GM12878 (cell line): Measurements from ENCODE around the gene CDK16. TPM values are rescaled to one million over a fixed set of nuclear protein-coding genes. Genes with fewer than 3 reads are reported as not detected.

ENCODE experiments used
- BMI1 ChIP-seq: fragments of 450-650 bp; IDR thresholded peaks from 2 replicates; pipeline ENCODE4 v1.6.1; 2016; ENCODE audit warnings: mild to moderate bottlenecking, moderate library complexity, borderline replicate concordance
- CBX3 ChIP-seq: fragments of 200-600 bp; sonication (generic); IDR thresholded peaks from 2 replicates; pipeline ENCODE4 v1.6.1; 2016; ENCODE audit warnings: low read depth, borderline replicate concordance
- HDAC6 ChIP-seq: fragments of 200-600 bp; sonication (generic); IDR thresholded peaks from one replicate; pipeline ENCODE4 v1.8.0; 2017; ENCODE audit warnings: antibody characterized with exemption; ENCODE audit not compliant: unreplicated experiment
- IRF5 ChIP-seq: fragments of 450-650 bp; IDR thresholded peaks from 2 replicates; pipeline ENCODE4 v1.6.1; 2017; ENCODE audit warnings: borderline replicate concordance
- LARP7 ChIP-seq: fragments of 450-650 bp; IDR thresholded peaks from 2 replicates; pipeline ENCODE4 v1.6.1; 2017; ENCODE audit warnings: mild to moderate bottlenecking
- MTA3 ChIP-seq: IDR thresholded peaks from 2 replicates; pipeline ENCODE4 v1.6.1; 2012; ENCODE audit warnings: low read length, inconsistent platforms, borderline replicate concordance
- MYC ChIP-seq: IDR thresholded peaks from 2 replicates; pipeline ENCODE4 v1.6.1; 2011; ENCODE audit warnings: mild to moderate bottlenecking, low read length, moderate library complexity, inconsistent platforms; ENCODE audit not compliant: insufficient read depth, insufficient replicate concordance, insufficient read length, severe bottlenecking
- NBN ChIP-seq: fragments of 450-650 bp; IDR thresholded peaks from 2 replicates; pipeline ENCODE4 v1.6.1; 2016
- NFYA ChIP-seq: IDR thresholded peaks from 2 replicates; pipeline ENCODE4 v1.6.1; 2011; ENCODE audit warnings: low read depth, mild to moderate bottlenecking, low read length, improper control_type of control experiment, borderline replicate concordance
- RB1 ChIP-seq: fragments of 450-650 bp; formaldehyde crosslinking; IDR thresholded peaks from 2 replicates; pipeline ENCODE4 v1.6.1; 2017; ENCODE audit warnings: mild to moderate bottlenecking, borderline replicate concordance
- RUNX3 ChIP-seq: IDR thresholded peaks from 2 replicates; pipeline ENCODE4 v1.6.1; 2012; ENCODE audit warnings: low read length, inconsistent platforms
- STAT3 ChIP-seq: IDR thresholded peaks from 2 replicates; pipeline ENCODE4 v1.6.1; 2011; ENCODE audit warnings: low read depth, low read length, improper control_type of control experiment
- TCF3 ChIP-seq: IDR thresholded peaks from 2 replicates; pipeline ENCODE4 v1.6.1; 2012; ENCODE audit warnings: low read depth, mild to moderate bottlenecking, low read length, borderline replicate concordance; ENCODE audit not compliant: insufficient read depth
- USF2 ChIP-seq: IDR thresholded peaks from 2 replicates; pipeline ENCODE4 v1.6.1; 2011; ENCODE audit warnings: low read depth, low read length, improper control_type of control experiment, borderline replicate concordance
- ZNF207 ChIP-seq: fragments of 450-650 bp; IDR thresholded peaks from 2 replicates; pipeline ENCODE4 v1.6.1; 2014; ENCODE audit warnings: antibody characterized with exemption, mild to moderate bottlenecking, borderline replicate concordance
- polyA plus RNA-seq, 11 experiments: library from polyadenylated mRNA; depleted of rRNA in 4 of 11; unstranded in 6 of 11; stranded (reverse) in 5 of 11; fragments of >200 nt; fragmentation: Nextera tagmentation in 4 of 11; fragmentation: Illumina TruSeq in 1 of 11; extraction: Ambion mirVana in 4 of 11; extraction: Trizol in 1 of 11; gene quantifications; 1 replicate in 1 of 11; 2 replicates in 10 of 11; pipeline versions ENCODE4 v1.2.1 to v1.2.3, GENCODE V29; 2011 to 2016; ENCODE audit warnings: inconsistent platforms in 2 of 11, missing spikeins in 2 of 11, low read depth in 1 of 11
- total RNA-seq, 4 experiments: library from RNA; depleted of rRNA in 3 of 4; stranded (reverse); fragments of >200 nt in 3 of 4; fragmentation: Illumina TruSeq in 1 of 4; extraction: Trizol in 1 of 4; gene quantifications; 2 replicates each; pipeline versions ENCODE4 v1.2.1 to v1.2.3, GENCODE V29; 2013 to 2021
- TF ChIP-seq, protein P1 (sequence below): fragments of 150-350 bp; IDR thresholded peaks from 2 replicates; pipeline ENCODE4 v1.6.1; 2016; ENCODE audit warnings: low read depth, low read length
- TF ChIP-seq, protein P2 (sequence below): fragments of 450-650 bp; IDR thresholded peaks from 2 replicates; pipeline ENCODE4 v1.6.1; 2017; ENCODE audit warnings: mild to moderate bottlenecking
- TF ChIP-seq, protein P3 (sequence below): fragments of 450-650 bp; IDR thresholded peaks from 2 replicates; pipeline ENCODE4 v1.6.1; 2016; ENCODE audit warnings: mild to moderate bottlenecking
- TF ChIP-seq, protein P4 (sequence below): fragments of 150-350 bp; IDR thresholded peaks from 2 replicates; pipeline ENCODE4 v1.6.1; 2014; ENCODE audit warnings: mild to moderate bottlenecking, low read depth, low read length

CDK16 gene
- total and polyA plus RNA-seq, 10 of the 15 experiments (the other 5 are each of a cell fraction or from before 2014, with no cell fraction given) = 2.4 to 75.1 (median 48.2) TPM

DNA sequence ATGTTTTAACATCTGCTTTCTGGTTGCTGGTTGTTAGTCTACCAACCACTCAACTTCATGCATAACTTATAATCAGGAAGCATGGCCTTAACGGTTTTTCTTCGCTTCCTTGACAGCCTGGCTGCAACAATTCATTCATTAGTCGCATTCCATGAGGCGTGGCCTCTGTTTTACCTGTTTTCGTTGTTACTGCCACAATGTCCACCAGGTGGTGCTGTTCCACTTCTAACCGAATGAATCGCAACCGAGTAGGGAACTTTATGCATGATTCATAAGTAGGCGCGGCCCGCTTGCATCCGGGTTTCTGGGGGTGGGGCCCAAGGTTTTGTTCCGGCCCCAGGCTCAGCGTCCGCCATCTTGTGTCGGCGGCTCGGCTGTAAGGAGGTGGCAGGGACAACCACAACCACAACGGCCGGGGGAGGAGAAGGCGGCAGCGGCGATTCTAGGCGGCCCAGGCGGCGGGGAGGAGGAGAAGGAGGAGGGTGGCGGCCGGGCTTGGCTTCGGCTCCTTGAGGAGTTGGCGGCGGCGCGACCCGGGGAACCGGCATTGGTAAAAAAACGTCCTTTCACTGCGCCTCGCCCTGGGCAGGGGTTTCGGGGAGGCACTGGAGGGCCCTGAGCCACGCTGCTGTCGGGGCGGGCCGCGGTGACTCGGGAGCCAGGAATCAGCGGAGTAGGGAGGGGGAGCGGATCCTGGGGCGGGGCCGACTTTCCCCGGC, 24.8 kb upstream of the CDK16 start, which contains the start of gene UBA1 (continued):
- TF ChIP-seq, protein P1, sequence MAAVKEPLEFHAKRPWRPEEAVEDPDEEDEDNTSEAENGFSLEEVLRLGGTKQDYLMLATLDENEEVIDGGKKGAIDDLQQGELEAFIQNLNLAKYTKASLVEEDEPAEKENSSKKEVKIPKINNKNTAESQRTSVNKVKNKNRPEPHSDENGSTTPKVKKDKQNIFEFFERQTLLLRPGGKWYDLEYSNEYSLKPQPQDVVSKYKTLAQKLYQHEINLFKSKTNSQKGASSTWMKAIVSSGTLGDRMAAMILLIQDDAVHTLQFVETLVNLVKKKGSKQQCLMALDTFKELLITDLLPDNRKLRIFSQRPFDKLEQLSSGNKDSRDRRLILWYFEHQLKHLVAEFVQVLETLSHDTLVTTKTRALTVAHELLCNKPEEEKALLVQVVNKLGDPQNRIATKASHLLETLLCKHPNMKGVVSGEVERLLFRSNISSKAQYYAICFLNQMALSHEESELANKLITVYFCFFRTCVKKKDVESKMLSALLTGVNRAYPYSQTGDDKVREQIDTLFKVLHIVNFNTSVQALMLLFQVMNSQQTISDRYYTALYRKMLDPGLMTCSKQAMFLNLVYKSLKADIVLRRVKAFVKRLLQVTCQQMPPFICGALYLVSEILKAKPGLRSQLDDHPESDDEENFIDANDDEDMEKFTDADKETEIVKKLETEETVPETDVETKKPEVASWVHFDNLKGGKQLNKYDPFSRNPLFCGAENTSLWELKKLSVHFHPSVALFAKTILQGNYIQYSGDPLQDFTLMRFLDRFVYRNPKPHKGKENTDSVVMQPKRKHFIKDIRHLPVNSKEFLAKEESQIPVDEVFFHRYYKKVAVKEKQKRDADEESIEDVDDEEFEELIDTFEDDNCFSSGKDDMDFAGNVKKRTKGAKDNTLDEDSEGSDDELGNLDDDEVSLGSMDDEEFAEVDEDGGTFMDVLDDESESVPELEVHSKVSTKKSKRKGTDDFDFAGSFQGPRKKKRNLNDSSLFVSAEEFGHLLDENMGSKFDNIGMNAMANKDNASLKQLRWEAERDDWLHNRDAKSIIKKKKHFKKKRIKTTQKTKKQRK = no peak
- TF ChIP-seq, protein P2, sequence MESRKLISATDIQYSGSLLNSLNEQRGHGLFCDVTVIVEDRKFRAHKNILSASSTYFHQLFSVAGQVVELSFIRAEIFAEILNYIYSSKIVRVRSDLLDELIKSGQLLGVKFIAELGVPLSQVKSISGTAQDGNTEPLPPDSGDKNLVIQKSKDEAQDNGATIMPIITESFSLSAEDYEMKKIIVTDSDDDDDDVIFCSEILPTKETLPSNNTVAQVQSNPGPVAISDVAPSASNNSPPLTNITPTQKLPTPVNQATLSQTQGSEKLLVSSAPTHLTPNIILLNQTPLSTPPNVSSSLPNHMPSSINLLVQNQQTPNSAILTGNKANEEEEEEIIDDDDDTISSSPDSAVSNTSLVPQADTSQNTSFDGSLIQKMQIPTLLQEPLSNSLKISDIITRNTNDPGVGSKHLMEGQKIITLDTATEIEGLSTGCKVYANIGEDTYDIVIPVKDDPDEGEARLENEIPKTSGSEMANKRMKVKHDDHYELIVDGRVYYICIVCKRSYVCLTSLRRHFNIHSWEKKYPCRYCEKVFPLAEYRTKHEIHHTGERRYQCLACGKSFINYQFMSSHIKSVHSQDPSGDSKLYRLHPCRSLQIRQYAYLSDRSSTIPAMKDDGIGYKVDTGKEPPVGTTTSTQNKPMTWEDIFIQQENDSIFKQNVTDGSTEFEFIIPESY = no peak
- no peak for TF ChIP-seq NFYA
- TF ChIP-seq NBN = peak; percentile 61; the same call in 1 of the 2 replicates
- TF ChIP-seq HDAC6 = peak; percentile 57
- TF ChIP-seq, protein P3, sequence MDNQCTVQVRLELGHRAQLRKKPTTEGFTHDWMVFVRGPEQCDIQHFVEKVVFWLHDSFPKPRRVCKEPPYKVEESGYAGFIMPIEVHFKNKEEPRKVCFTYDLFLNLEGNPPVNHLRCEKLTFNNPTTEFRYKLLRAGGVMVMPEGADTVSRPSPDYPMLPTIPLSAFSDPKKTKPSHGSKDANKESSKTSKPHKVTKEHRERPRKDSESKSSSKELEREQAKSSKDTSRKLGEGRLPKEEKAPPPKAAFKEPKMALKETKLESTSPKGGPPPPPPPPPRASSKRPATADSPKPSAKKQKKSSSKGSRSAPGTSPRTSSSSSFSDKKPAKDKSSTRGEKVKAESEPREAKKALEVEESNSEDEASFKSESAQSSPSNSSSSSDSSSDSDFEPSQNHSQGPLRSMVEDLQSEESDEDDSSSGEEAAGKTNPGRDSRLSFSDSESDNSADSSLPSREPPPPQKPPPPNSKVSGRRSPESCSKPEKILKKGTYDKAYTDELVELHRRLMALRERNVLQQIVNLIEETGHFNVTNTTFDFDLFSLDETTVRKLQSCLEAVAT = peak; percentile 76
- no peak for TF ChIP-seq IRF5
- TF ChIP-seq ZNF207 = no peak; the same call in none of the 2 replicates
- TF ChIP-seq, protein P4, sequence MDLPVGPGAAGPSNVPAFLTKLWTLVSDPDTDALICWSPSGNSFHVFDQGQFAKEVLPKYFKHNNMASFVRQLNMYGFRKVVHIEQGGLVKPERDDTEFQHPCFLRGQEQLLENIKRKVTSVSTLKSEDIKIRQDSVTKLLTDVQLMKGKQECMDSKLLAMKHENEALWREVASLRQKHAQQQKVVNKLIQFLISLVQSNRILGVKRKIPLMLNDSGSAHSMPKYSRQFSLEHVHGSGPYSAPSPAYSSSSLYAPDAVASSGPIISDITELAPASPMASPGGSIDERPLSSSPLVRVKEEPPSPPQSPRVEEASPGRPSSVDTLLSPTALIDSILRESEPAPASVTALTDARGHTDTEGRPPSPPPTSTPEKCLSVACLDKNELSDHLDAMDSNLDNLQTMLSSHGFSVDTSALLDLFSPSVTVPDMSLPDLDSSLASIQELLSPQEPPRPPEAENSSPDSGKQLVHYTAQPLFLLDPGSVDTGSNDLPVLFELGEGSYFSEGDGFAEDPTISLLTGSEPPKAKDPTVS = no peak
- peak; percentile 75; the same call in 1 of the 2 replicates for TF ChIP-seq LARP7
- TF ChIP-seq RB1 = 0 out of 2 replicates have a peak, but pooled peaks have one; percentile 34
- no peak for TF ChIP-seq STAT3
- TF ChIP-seq MTA3 = no peak
- no peak for TF ChIP-seq USF2
- no peak for TF ChIP-seq TCF3
- no peak for TF ChIP-seq CBX3
- TF ChIP-seq MYC = no peak
- TF ChIP-seq RUNX3 = peak; percentile 85
- TF ChIP-seq BMI1 = no peak
